GM12874 (cell line): Measurements from ENCODE around the gene LEO1.

ENCODE experiments used
- TF ChIP-seq, protein P1 (sequence below): IDR thresholded peaks from 2 replicates; pipeline ENCODE4 v1.5.1; 2011; ENCODE audit warnings: low read depth, mild to moderate bottlenecking, control low read depth, low read length, moderate library complexity; ENCODE audit not compliant: insufficient read depth

LEO1 gene

GRCh38 chr15:51991141-51991540 is 19.6 kb upstream of the LEO1 start:
- TF ChIP-seq, protein P1, sequence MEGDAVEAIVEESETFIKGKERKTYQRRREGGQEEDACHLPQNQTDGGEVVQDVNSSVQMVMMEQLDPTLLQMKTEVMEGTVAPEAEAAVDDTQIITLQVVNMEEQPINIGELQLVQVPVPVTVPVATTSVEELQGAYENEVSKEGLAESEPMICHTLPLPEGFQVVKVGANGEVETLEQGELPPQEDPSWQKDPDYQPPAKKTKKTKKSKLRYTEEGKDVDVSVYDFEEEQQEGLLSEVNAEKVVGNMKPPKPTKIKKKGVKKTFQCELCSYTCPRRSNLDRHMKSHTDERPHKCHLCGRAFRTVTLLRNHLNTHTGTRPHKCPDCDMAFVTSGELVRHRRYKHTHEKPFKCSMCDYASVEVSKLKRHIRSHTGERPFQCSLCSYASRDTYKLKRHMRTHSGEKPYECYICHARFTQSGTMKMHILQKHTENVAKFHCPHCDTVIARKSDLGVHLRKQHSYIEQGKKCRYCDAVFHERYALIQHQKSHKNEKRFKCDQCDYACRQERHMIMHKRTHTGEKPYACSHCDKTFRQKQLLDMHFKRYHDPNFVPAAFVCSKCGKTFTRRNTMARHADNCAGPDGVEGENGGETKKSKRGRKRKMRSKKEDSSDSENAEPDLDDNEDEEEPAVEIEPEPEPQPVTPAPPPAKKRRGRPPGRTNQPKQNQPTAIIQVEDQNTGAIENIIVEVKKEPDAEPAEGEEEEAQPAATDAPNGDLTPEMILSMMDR, result no peak

DNA sequence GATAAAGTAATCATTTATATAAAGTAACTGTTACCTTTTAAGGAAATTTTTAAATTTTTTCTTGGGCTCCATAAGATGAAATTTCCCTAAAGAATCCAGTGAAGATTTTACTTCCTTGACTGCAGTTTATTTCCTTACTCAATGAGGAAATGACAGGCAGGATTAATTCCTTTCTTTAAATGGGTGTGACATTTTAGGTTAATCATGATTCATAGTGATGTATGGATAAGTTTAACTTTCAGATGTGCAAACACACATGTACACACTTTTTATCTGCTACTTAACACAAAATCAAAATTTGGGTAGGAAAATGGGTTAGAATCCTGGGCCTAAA is 11.2 kb upstream of the LEO1 start:
- TF ChIP-seq, protein P1, result no peak

- TF ChIP-seq, protein P1, result peak; percentile 51
Measured at GRCh38 chr15:51982013-51982769, 10.6 kb upstream of the LEO1 start.

- TF ChIP-seq, protein P1, result no peak
Measured at GRCh38 chr15:51973775-51974174, 2.2 kb upstream of the LEO1 start.

- TF ChIP-seq, protein P1, result no peak
Measured at GRCh38 chr15:51973220-51973619, 1.6 kb upstream of the LEO1 start.

DNA sequence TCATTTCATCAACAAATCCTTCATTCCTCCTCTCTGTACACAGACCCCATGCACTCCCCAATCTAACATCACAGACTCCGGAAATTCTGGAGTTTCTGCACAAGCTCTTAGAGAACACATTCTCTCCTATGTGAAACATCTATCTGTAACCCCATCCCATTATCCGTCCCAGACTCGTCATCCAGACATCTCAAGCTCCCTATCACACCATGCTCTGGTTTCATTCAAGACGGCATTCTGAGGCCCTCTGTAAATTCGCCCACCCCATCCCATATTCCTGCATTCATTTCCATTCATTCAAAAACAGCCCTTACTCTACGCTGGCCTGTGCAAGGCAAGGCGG is 575 bp downstream of the LEO1 start:
- TF ChIP-seq, protein P1, result no peak

GRCh38 chr15:51970132-51970817 is 1.3 kb downstream of the LEO1 start:
- TF ChIP-seq, protein P1, result no peak
